ENCODE data around the gene COPS9.

Gene COPS9

DNA sequence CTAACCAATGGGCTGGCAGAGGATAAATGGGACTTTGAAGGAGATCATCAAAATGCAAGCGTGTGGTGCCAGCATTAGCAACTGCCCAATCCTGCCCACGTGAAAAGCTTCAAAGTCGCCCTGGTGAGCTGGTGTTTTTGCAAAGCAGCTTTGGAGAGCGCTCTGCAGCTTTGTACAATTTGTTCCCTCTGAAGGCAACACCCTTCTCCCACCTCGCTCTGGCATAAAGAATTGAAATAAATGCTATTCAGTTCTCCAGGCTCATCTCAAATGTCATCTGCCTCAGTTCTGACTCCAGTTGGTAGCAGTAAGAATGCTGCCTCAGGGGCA, 3.5 kb downstream of the COPS9 start:
- DNase-seq: no peak

DNA sequence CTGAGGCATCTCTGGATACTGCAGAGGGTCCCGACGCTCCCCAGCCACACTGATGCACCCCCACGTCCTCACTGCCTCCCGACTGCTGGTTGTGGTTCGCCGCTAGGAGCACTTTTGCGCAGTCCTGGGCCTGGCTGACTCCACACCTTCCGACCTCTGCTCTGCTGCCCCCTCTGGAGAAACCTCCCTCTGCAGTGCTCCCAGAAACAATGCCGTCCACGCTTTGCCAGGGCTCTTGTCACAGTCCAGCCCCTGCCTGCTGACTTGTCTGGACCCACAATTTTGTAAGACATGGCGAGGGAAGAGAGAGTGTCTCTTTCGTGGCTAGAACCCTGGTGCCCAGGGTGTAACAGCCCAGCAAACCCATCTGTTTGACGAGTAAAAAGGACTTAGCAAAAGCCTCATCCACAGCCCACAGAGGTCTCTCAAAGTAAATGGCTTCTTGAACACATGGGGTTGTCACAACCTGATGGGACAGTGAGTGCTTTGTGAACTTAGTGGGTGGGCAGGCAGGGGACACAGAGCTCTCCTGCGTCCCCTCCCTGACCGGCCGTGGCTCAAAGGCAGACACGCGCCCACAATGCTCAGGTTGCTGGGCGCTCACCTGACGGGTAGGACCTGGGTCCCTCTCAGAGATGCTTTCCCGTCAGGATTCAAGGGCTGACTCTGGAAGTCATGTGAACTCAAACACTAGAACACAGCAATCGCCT, 4.0 kb downstream of the COPS9 start:
- no peak for DNase-seq

DNA sequence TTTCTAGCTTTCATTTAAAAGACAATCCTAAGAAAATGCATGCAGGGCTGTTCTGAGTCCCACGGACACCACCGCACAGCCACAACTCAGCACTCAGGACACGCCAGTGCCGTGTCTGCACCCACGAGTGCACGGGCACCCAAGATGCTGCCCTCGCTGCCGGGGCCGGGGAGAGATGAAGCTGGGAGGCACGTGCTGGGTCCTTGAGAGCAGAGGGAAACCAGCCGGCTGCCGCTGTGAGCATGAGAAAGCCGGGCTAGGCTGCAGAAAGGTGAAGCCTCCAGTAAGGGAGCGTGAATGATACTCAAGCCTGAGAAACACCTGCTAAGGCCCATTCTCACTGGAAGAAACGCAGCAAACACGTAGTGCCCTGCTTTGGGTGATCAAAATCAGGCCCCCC, 4.8 kb downstream of the COPS9 start:
- no peak for DNase-seq

- no peak for DNase-seq
These were observed 5.5 kb downstream of the COPS9 start for GRCh38 chr2:240130393-240131195.

GRCh38 chr2:240129731-240130392, 6.2 kb downstream of the COPS9 start:
- DNase-seq: no peak

GRCh38 chr2:240129311-240129710, 6.8 kb downstream of the COPS9 start:
- no peak for DNase-seq

DNA sequence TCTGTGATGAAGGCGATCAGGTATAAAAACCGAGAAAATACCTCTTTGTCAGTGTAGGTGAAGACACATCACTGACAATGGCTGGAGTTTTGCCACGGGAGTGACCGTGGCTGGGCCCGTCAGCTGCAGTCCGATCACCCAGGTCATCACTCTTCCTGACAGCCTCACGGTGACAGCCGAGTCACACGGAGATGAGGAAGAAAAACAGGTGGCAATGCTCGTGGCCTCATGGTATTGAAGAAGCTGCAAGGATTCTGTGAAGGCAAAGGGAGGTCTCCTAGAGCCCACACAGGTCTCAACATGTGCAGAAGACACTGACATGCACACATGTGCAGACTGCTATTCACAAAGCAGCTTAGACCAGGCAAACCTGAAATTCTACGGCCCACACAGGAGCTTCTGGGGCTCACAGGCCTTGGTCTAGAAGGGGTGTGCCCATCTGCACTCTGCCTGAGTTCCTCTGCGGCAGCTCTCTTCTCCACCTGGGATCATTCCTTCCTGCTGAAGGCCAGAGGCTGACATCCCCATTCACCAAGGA, 7.4 kb downstream of the COPS9 start:
- no peak for DNase-seq

DNA sequence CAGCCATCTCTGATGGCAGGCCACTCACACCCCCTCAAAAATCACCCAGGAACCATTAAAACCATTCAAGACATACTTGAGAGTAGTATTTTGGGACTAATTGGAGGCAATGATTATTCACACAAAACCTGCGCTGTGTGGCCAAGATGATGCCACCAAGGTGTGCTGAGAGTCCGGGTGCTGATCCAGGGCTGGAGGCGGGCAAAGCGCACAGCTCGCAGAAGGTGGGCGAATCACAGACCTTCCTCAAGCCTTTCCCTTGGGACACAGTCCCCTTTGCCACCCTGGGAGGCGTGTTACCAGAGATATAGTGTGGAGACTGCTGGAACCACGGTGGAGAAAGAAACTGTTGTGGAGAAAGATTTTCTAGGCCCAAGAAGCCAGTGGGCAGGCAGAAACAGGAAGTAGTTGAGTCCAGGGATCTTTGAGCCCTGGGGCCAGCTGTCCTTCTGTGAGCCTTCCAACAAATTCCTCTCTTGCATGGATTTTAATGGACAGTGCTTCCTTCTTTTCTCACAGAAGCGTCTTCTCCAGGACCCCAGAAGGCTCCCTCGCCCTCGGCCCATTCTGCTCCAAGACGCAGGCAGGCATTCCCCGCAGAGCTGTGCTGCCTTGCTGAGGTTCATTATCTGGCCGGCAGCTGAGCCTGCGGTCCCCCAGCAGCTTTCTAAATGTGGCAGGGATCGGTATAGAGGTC, 8.0 kb downstream of the COPS9 start:
- no peak for DNase-seq

DNA sequence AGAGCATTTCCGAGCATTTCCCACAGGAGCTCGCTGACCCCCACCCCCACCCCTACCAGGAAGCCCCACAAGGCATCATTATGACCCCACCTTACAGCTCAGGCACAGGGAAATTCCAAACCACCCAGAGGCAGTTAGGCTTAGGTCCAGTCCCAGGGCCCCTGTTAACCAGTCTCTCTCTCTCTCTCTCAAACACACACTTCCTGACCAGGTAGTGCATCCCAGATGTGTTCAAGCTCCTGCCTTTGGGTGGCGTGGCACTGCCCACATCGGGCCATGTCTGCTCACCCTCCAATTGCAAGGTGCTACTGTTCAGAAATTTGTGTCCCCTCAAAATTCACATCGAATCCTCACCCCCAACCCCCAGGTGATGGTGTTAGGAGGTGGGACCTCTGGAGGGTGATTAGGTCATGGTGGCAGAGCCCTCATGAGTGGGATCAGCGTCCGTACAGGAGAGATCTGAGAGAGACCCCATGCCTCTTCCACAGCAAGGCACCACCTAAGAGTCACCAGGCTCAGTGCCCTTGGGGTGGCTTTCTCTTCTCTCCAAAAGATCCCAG, 8.8 kb downstream of the COPS9 start:
- no peak for DNase-seq

- DNase-seq: no peak
These were observed 9.4 kb downstream of the COPS9 start for GRCh38 chr2:240126731-240127130.

GRCh38 chr2:240125742-240126141, 10.4 kb downstream of the COPS9 start:
- DNase-seq: no peak

- no peak for DNase-seq
These were observed 11.5 kb downstream of the COPS9 start for GRCh38 chr2:240124651-240125030.

DNA sequence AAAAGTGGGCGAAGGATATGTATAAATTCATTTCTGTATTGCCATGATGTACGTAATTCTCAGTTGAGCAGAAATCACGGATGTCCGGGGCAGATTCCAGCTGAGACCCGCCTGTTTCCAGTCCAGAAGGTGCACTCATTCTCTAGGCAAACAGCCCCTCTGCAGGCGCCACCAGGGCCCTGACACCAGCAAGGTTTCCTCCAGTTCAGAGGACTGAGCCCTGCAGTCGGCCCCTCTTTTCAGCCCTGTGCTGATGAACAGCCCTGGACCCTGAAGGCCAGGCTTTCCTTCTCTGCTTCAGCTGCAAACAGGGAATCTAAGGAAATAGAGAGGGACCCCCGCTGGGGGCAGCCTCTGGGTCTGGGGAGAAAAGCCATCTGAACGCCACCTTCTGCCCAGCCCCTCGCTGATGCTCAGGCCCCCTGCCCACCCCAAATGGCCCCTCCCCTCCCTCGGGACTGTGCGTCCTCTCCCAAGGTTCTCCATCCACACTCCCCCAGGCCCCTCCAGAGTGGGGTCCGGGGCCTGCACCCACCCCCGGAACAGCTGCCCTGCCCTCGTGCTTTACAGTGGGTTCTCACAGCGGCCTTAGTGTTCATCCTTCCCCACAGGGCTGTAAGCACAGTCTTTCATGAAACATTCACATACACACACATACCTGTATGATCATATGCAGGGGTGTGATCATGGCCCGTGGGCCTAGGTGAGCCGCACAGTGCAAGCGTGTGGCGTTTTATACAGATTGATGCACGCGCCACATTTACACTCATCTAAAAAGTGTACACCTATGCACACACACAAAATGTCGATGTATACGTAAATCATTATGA, 12.1 kb downstream of the COPS9 start:
- no peak for DNase-seq

DNA sequence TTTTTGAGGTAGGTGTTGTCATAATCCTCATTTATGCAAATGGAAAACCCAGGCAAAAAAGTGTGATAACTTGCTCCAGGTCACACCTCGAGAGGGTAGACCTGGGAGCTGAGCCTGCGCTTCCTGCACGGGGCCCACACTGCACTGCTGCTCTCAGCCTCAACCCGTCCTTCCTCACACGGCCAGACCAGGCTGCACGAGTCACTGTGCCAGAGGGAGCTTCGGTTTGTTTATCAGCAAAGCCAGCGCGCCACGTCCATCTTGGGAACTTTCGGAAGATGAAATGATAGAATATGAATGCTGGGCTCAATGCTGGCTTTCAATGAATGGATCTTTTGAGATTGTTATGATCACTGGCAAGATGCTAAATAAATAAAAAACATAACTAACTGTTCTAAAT, 14.4 kb downstream of the COPS9 start:
- DNase-seq: no peak

GRCh38 chr2:240121190-240121589, 14.9 kb downstream of the COPS9 start:
- no peak for DNase-seq

GRCh38 chr2:240114233-240114632, 21.9 kb downstream of the COPS9 start:
- no peak for DNase-seq

GRCh38 chr2:240112914-240113690, 23.0 kb downstream of the COPS9 start:
- DNase-seq: no peak

DNA sequence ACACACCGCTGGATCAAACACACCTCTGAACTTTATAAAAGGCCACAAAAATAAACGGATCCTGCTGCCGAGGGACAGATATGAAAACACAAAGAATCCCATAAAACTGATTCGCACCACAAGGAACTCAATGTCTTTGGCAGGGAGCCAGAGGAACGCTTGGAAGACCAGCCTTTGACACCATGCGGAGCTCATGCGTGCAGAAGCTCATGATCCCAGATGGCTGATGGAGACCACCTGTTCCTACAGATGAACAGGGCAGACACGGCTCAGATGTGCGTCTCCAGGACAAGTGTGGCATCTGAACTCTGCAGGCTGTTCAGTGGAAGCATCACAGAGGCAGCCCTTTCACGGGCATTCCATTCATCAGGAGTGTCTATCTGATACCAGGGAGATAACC, 24.9 kb downstream of the COPS9 start:
- no peak for DNase-seq

GRCh38 chr2:240109386-240109785, 26.7 kb downstream of the COPS9 start:
- DNase-seq: no peak

- DNase-seq: no peak
These were observed 28.7 kb downstream of the COPS9 start for GRCh38 chr2:240107477-240107796.

DNA sequence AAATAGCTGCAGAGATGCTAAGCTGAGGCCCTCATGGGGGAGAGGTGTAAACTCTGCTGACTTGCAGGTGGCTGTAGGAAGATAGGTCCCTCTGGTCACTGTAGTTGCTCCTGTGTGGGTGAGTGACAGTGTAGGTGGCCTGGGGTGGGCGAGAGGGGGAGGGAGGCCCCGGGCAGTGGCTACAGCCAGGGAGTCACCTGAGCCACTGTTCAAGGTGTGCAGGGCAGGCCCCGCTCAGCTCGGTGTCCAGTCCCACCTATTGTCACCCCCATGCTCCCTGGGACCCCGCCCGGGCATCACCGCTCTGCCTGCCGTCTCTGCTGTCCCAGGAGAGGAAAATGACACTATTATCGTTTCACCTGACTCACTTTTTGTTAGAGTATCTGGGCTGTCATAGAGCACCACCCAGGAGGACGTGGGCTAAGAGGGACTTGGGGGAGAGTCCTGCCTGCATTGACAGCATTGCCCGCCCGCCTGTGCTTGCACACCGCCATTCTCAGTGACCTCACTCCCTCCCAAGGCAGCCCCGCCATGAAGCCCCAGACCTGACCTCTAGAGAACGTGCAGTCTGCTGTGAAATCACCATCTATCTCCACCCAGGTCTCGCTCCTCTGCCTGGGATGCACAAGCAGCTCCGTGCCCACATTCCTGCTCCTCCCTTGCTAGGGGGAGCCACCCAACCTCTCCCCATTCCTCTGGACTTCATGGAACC, 29.2 kb downstream of the COPS9 start:
- no peak for DNase-seq

Data from effector CD4-positive, alpha-beta T cell (primary cell).